LHCN-M2 (cell line): ENCODE results near the gene LAGE3. TPM values are rescaled to one million over a fixed set of nuclear protein-coding genes. Genes with fewer than 3 reads are reported as not detected.
"Not testable (repeated sequence)": the region's sequence is repeated elsewhere in the genome, so short reads cannot be mapped to it uniquely, and the experiment has no call there.

Source experiments
- DNase-seq: peaks from one replicate; pipeline ENCODE4 v3.0.0-alpha.2; 2012; ENCODE audit warnings: low read depth
- total RNA-seq: library from RNA; depleted of rRNA; stranded (reverse); fragments of >200 nt; gene quantifications from 2 replicates; pipeline ENCODE4 v1.2.3, GENCODE V29; 2014

LAGE3 gene
- total RNA-seq, 1 experiment from 2014 or later = 66.8 TPM

DNA sequence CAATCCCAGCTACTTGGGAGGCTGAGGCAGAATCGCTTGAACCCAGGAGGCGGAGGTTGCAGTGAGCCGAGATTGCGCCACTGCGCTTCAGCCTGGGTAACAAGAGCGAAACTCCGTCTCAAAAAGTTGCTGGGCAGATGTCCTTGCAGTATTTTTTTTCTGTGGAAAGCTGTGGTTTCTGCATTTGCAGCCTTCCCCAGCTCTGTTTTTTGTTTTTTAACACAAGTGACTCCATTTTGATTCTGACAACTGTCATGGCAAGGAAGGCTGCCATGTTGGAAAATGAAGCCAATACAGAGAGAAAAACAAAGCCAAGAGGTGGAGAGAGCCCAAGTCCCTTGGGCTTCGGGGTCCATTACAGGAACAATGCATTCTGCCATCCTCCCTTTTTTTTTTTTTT is 23.0 kb upstream of the LAGE3 start:
- DNase-seq = no peak

DNA sequence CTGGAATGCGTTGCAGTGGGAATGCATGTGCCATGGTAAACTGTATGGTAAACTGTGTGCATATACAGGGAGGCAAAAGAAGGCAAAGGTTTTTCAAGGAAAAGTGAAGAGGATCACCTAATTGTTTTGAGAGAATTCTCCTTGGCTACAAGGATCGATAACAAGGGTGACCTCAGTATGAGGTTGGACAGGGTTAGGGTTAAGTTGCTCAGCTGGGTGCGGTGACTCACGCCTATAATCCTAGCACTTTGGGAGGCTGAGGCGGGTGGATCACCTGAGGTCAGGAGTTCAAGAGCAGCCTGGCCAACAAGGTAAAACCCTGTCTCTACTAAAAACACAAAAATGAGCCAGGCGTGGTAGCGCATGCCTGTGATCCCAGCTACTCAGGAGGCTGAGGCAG is 22.3 kb upstream of the LAGE3 start:
- not testable (repeated sequence) for DNase-seq

DNA sequence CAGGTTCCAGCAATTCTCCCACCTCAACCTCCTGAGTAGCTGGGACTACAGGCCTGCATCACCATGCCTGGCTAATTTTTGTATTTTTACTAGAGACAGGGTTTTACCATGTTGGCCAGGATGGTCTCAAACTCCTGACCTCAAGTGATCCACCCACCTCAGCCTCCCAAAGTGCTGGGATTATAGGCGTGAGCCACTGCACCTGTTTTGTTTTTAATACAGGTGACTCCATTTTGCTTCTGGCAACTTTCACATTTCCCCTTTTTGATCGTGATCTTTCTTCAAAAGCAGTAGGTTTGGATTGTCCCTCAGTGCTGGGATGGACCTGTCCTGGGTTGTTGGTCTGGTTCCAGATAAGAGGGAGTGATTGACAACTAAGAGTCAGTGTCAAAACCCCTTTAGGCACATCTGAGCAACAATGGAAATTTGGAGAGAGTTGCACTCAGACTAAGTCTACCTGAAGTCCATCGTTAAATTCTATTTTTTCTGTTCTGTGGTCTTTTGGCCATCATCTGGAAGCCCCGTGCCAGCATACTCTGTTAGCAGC is 17.6 kb upstream of the LAGE3 start:
- DNase-seq = not testable (repeated sequence)

DNA sequence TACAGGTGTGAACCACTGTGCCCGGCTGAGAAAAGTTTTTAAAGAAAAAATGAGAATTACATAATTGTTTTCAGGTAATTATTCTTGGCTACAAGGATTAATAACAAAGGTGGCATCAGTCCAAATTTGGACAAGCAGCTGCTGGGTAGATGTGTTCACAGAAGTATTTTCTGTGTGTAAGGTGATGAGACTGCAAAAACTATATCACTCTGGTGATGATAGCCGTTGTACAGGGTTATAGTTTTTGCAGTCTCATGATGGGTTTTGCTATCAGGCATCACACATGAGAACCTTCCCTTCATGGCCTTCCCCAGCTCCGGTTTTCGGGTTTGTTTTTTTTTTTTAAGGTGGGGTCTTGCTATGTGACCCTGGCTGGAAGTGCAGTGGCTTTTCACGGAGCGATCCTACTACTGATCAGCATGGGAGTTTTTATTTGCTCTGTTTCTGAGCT is 16.4 kb upstream of the LAGE3 start:
- no peak for DNase-seq

- DNase-seq = no peak
These were observed 15.6 kb upstream of the LAGE3 start for GRCh38 chrX:154494715-154495114.

DNA sequence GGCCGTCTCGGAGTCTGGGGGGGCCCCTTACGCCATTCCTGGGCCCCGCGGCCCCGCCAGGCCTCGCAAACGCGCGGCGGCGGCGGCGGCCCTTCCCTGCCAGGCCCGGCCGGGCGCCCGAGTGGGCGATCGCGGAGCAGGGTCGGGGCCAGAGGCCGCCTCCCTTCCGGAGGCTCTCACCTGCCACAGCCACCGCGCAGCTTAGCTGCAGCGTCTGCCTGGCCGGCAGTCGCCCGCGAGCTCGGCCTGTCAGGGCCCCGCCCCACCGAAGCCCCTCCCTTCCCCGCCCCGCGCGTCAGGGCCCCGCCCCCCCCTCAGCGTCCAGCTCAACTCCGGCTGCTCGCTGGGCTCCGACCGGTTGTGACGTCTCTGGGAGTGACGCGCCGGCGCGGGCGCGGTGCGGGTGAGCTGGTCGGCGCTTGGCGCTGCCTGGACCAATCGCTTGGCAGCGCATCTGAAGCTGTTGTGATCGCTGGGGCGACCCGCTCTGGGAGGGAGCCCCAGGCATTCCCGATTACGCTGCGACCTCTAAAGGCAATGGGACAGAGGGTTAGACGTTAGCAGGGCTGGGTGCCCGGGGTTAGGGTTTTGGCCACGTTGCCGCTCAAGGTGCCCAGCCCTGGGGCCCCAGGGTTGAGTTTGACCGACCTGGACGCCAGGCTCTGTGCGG is 11.5 kb upstream of the LAGE3 start, which contains the start of gene SLC10A3:
Gene SLC10A3, minus strand, starts transcription at position 216 of the 670 bp plus-strand sequence. CDS start 1,689 bp downstream, outside the sequence.
- DNase-seq = peak; percentile 90

DNA sequence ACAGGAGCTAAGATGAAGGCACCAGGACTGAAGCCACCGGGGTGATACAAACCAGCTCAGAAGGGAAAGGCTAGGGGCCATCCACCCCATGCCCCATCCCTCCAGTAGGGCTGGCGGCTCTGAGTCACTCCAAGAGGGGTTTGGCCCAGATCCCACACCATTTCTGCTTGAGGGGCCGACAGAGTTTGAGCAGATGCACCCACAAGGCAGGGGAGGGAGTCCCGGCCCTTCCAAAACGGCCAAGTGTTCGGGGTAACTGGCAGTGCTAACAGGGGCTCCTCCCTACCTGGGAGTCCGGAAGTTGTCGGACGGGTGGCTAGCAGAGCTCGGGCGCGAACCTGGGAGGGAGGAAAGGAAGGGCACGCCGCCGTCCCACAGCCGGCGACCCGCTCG is 10.9 kb upstream of the LAGE3 start:
- DNase-seq = peak; percentile 67

GRCh38 chrX:154489182-154489581 is 10.1 kb upstream of the LAGE3 start:
- DNase-seq = no peak

GRCh38 chrX:154488336-154489075 is 9.4 kb upstream of the LAGE3 start:
- DNase-seq = no peak

DNA sequence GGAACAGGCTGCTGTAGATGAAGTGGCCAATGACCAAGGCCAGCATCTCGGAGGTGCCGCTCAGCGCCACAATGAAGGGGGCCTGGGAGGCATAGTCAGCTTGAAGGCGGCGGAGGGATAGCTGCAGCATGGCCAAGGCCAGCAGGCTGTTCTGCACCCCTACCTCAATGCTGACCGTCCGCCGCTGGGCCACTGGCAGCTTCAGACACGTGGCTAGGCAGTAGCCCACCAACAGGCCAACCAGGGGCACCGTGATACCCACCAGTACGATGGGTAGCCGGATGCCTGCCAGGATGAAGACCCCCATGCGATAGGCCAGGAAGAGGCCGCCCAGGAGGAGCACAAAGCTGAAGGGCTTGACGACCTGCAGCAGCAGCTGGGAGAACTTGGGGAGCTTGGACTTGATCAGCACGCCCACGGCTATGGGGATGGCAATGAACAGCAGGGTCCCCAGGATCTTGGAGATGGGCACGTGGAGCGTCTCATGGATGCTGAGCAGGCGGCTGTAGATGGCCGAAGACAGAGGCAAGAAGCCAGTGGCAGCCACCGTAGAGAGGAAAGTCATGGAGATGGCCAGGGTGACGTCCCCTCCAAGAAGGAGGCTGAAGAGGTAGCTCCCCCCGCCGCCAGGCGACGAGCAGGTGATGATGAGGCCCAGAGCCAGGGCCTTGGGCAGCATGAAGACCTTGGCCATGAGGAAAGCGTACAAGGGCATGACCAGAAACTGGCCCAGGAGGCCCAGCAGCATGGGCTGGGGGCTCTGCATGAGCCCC is 8.6 kb upstream of the LAGE3 start:
- no peak for DNase-seq

DNA sequence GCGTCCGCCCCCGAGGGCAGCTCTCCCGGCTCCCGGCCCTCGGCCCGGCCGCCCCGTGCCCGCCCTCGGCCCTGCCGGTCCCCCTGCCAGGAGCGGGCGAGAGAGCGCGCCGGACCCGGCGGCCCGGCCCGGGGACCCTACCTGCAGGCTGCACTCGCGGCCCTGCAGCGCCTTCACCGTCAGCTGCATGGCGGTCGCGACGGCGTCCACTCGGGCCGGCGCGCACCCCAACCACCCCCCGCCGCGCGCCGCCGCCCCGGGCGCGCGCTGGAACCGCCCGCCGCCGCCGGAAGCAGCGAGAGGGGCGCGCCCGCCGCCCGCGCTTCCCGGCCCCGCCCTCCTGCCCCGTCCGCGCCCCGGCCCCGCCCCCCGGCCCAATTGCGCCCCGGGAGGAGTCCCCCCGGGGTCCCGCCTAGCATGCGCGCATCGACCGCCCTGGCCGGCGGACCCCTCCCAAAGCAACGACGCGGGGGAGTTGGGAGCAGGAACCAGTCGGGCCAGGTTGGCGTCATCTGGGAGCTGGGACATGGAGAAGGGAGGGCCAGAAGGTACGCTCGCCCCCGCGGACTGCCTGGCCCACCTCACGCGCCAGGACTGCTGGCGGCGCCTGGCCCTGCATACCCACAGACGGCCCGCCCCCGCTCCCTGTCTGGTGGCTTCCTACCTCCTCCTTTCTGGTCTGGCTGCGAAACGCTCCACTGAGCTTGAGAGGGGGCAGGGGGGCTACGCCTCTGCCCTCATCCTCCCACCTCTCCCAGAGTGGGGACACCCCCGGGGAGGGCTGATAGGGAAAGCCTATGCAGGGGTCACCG is 7.5 kb upstream of the LAGE3 start, which contains the start of gene UBL4A:
Gene UBL4A, minus strand, starts transcription at position 220 of the 812 bp plus-strand sequence. Its CDS starts 31 bp downstream, at position 189.
- no peak for DNase-seq

DNA sequence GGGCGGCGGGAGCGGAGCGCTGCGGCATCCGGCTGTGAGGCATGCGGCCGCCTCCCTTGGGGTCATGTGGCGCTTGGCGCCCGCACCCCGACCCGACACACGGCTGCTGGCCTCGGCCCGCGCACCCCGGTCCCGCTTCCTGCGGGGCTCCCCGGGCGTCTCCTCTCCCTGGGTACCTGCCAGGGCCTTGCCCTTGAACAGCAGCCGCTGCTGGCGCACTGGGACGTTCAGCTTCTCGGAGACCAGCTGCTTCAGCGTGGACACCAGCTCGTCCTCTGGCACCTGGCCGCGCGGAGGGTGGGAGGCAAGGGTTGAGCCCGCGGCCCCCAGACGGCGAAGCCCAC is 6.9 kb upstream of the LAGE3 start:
- DNase-seq = no peak

- DNase-seq = no peak
These were observed 6.3 kb upstream of the LAGE3 start for GRCh38 chrX:154485150-154486051.

- DNase-seq = no peak
These were observed 5.4 kb upstream of the LAGE3 start for GRCh38 chrX:154484255-154485149.

DNA sequence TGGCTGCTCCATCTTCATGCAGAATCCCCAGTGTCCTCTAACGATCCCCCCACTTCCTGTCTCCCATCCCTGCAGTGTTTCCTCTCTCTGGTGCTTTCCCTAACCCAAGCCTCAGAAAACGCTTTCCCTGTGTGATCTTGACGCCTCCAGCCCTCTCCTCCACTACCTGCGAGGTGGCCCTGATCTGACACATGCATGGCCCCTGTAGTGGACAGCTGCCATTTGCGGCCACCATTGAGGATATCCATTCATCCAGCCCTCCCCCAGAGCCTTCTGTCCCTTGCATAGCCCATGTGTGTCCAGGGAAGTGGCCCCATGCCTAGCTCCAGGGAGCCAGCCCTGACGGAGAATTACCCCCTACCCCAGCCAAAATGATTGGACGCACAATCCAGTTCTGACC is 4.2 kb upstream of the LAGE3 start:
- DNase-seq = no peak

- DNase-seq = no peak
These were observed 3.7 kb upstream of the LAGE3 start for GRCh38 chrX:154482786-154483185.

- DNase-seq = no peak
These were observed 3.0 kb upstream of the LAGE3 start for GRCh38 chrX:154481911-154482601.

GRCh38 chrX:154481195-154481594 is 2.1 kb upstream of the LAGE3 start:
- DNase-seq = no peak
